A673 (cell line): Measurements from ENCODE around the gene KCNMB1. TPM values are rescaled to one million over a fixed set of nuclear protein-coding genes. Genes with fewer than 3 reads are reported as not detected.
A peak's percentile ranks its signal among the peaks of the same experiment; 100 is the strongest.

Source experiments
- Bru-seq: library from RNA; stranded (reverse); fragments of 400-500 nt; gene quantifications from one replicate; lab custom pipeline; 2021; lab: Mats Ljungman, UMichigan
- BruChase-seq, 2 experiments: library from RNA; stranded (reverse); fragments of 400-500 nt; gene quantifications; one replicate each; lab custom pipeline; 2021; lab: Mats Ljungman, UMichigan
- BruUV-seq: library from RNA; stranded (reverse); fragments of 400-500 nt; replicated peaks from 2 replicates; lab custom pipeline; 2021; lab: Mats Ljungman, UMichigan
- CTCF ChIA-PET: fragments of 300-600 bp; sonication (Branson Sonifier 250); formaldehyde crosslinking; loops from one replicate; lab custom pipeline; 2022; ENCODE audit warnings: antibody characterized with exemption; lab: Charles Lee
- POLR2A ChIA-PET: fragments of 300-600 bp; sonication (Branson Sonifier 250); formaldehyde crosslinking; loops from one replicate; lab custom pipeline; 2022; ENCODE audit warnings: antibody characterized with exemption; ENCODE audit not compliant: low non-redundant PET; lab: Charles Lee
- DNase-seq: peaks from one replicate; pipeline ENCODE4 v3.0.0-alpha.2; 2015; ENCODE audit warnings: low spot score
- H3K27ac ChIP-seq: fragments of 200-600 bp; sonication (generic); 2 replicates; pipeline ENCODE4 v1.5.1; 2016; ENCODE audit warnings: mixed run types, low read depth, mild to moderate bottlenecking, mixed read lengths, antibody characterized with exemption, low read length; ENCODE audit not compliant: poor library complexity, severe bottlenecking
- H3K27me3 ChIP-seq: fragments of 200-600 bp; sonication (generic); replicated peaks from 2 replicates; pipeline ENCODE4 v1.6.1; 2017; ENCODE audit warnings: mixed run types, low read depth, mild to moderate bottlenecking, mixed read lengths, antibody characterized with exemption, low read length; ENCODE audit not compliant: insufficient read depth, poor library complexity
- H3K36me3 ChIP-seq: fragments of 200-600 bp; sonication (generic); 2 replicates; pipeline ENCODE4 v1.6.1; 2016; ENCODE audit warnings: mixed run types, mild to moderate bottlenecking, mixed read lengths, antibody characterized with exemption, low read length; ENCODE audit not compliant: insufficient read depth, poor library complexity, severe bottlenecking
- H3K4me1 ChIP-seq: fragments of 200-600 bp; sonication (generic); 2 replicates; pipeline ENCODE4 v1.6.1; 2017; ENCODE audit warnings: mixed run types, mild to moderate bottlenecking, mixed read lengths, antibody characterized with exemption, low read length; ENCODE audit not compliant: insufficient read depth, poor library complexity, severe bottlenecking
- H3K4me3 ChIP-seq: fragments of 200-600 bp; sonication (generic); 2 replicates; pipeline ENCODE4 v1.5.1; 2016; ENCODE audit warnings: low read depth, mixed run types, mild to moderate bottlenecking, mixed read lengths, low read length; ENCODE audit not compliant: poor library complexity, severe bottlenecking
- H3K9me3 ChIP-seq: fragments of 200-600 bp; sonication (generic); 2 replicates; pipeline ENCODE4 v1.6.1; 2016; ENCODE audit warnings: mixed run types, low read depth, mild to moderate bottlenecking, mixed read lengths, antibody characterized with exemption, low read length; ENCODE audit not compliant: poor library complexity, severe bottlenecking
- EZH2 ChIP-seq: fragments of 200-600 bp; sonication (generic); IDR thresholded peaks from 2 replicates; pipeline ENCODE4 v1.6.1; 2017; ENCODE audit warnings: borderline replicate concordance, low read depth, mild to moderate bottlenecking, mixed read lengths, antibody characterized with exemption, low read length; ENCODE audit not compliant: poor library complexity, severe bottlenecking
- intact Hi-C: fragments of 100-400 bp; cut with micrococcal nuclease; formaldehyde crosslinking; loops from one replicate; pipeline ENCODE4 v1.10.0; 2022; ENCODE audit not compliant: unreplicated experiment
- long read RNA-seq: library from polyadenylated mRNA; stranded (forward); transcript quantifications from one replicate; pipeline ENCODE4 v2.0.0, GENCODE V29; 2022
- total RNA-seq: library from RNA; stranded (reverse); gene quantifications from 2 replicates; pipeline ENCODE4 v1.2.3, GENCODE V29; 2021
- TF ChIP-seq, protein P1 (sequence below): fragments of 300-800, 200-600 bp; sonication (generic); conservative IDR thresholded peaks from 2 replicates; pipeline ENCODE4 v1.5.1; 2017; ENCODE audit warnings: low read depth, mild to moderate bottlenecking, antibody characterized with exemption, low read length, moderate library complexity, mixed read lengths

Gene KCNMB1, protein sequence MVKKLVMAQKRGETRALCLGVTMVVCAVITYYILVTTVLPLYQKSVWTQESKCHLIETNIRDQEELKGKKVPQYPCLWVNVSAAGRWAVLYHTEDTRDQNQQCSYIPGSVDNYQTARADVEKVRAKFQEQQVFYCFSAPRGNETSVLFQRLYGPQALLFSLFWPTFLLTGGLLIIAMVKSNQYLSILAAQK
- not detected in 2 replicates for total RNA-seq
- percentile 10 among the genes with signal in this experiment for Bru-seq, nascent RNA
- not detected for BruChase-seq, experiment 1, labeled RNA remaining after a 2-hour chase
- BruChase-seq, experiment 2, labeled RNA remaining after a 6-hour chase: percentile 11 among the genes with signal in this experiment
- long read RNA-seq, partial matches to known transcripts: 0 of 3 reads
- long read RNA-seq, other reads (novel, unspliced or antisense): 3 of 3 reads

DNA sequence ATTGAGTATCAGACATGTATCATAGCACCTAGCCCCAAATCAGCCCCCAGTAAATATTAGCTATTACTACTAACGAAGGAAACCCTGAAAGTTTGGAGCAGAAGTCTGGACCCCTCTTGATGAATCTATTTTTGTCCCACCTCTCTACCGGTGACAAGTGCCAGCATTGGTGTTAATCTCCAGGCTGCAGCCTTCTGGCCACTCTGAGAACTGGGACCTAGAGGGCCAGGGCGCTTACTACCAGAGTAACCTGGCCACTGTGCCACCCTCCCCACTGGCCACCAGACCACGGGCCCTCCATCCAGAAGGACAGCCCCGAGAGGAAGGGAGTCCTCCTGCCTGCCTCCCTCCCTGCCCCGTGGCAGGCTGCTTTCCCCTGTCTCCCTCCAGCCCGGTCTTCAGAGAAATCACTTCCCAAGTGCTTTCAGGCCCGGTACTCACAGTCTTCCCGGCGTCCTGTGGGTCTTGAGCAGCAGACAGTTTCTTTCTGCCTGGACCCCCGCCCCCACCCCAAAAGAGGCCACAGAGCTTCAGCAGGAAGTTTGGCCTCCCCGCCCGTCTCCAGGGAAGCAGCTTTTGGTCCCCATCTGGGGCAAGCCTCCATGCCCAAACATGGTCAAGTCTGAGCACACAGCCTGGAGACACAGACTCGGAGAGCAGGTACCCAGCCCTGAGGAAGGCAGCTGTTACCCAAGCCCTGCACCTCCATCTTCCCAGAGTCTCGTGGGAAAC lies at the start of gene KCNMB1:
TSS of gene KCNMB1 (minus strand) at position 550 of the 732 bp plus-strand sequence. CDS start 3,920 bp downstream, outside the sequence.
- no peak for DNase-seq
- Histone ChIP-seq H3K4me1 (peaks cover 13% of the 10 kb centered on the region), H3K27me3 (no peaks in the 10 kb centered on the region), H3K27ac (no peak within 1 kb of the TSS), H3K9me3 (no peaks in the 10 kb centered on the region), H3K36me3 (no peaks in the 10 kb centered on the region), H3K4me3 (no peak within 1 kb of the TSS)
- no TSS peak for BruUV-seq
- ChIA-PET POLR2A (no interaction called here), CTCF (interaction anchor here (0.7 kb wide), 1 partner anchor 169 kb away, joined by 16 read pairs; no protein-coding TSS in a partner anchor)
- no peak for TF ChIP-seq EZH2
- TF ChIP-seq, protein P1, sequence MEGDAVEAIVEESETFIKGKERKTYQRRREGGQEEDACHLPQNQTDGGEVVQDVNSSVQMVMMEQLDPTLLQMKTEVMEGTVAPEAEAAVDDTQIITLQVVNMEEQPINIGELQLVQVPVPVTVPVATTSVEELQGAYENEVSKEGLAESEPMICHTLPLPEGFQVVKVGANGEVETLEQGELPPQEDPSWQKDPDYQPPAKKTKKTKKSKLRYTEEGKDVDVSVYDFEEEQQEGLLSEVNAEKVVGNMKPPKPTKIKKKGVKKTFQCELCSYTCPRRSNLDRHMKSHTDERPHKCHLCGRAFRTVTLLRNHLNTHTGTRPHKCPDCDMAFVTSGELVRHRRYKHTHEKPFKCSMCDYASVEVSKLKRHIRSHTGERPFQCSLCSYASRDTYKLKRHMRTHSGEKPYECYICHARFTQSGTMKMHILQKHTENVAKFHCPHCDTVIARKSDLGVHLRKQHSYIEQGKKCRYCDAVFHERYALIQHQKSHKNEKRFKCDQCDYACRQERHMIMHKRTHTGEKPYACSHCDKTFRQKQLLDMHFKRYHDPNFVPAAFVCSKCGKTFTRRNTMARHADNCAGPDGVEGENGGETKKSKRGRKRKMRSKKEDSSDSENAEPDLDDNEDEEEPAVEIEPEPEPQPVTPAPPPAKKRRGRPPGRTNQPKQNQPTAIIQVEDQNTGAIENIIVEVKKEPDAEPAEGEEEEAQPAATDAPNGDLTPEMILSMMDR: no peak
- intact Hi-C loops: no loop called here

DNA sequence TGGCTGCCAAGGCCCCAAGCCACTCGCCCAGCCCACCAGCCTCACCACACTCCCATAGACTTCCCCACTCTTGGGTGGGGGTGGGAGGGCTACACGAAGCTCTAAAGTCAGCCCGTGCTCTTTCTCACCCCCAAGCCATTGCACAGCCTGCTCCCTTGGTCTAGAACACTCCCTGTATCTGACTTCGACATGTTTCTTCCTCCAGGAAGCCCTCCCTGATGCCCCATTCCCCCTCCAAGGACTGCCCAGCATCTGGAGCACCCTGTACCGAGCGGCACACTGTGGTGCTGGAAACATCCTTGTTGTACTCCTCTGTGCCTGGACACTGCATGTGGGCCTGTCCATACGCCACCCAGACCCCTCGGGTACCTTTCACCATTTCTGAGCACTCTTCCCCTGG lies 49.4 kb upstream of the KCNMB1 start:
- no peak for DNase-seq
- POLR2A ChIA-PET: no interaction called here

DNA sequence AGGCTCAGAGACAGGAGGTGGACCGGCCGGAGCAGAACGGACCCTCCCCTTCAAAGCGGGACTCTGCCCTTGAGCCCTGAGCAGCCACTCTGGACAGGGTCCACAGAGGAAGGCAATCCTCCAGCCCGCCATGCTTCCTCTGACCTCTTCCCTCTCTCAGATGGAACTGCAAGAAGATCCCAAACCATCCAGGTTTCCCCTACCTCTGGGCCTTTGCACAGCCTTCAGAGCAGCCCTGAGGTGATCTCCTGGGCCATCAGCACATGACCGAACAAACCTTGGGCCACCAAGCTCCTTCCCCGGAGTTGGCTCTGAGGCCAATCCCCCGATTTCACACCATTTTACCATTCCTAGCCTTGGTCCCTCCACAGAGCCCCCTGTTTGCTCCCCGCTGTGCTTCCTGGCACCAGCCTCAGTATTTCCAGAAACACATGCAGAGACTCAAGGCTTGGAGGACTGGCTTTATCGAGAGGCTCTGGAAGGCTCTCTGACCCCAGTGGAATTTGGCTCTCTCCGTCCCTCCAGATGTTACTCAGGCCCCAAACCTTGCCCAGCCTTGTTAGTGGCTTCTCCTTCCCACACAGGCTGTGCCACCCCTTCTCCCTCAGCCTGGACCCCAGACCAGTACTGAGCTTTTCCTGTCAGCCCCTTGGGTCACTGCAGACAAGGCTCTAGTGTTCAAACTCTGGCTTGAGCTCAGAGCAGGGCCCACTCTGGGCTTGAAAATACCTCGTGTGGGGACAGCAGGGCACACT lies 48.6 kb upstream of the KCNMB1 start:
- ChIA-PET POLR2A (no interaction called here), CTCF (no interaction called here)
- Histone ChIP-seq H3K27ac (no peak overlapping the region), H3K4me3 (no peak overlapping the region), H3K36me3 (no peaks in the 10 kb centered on the region), H3K27me3 (no peaks in the 10 kb centered on the region), H3K9me3 (no peaks in the 10 kb centered on the region), H3K4me1 (peaks cover 6% of the 10 kb centered on the region)
- no TSS peak for BruUV-seq
- intact Hi-C loops: no loop called here
- no peak for DNase-seq
- TF ChIP-seq EZH2: no peak
- TF ChIP-seq, protein P1: no peak

More for the DNA sequence above, 49.4 kb upstream of the KCNMB1 start:
- H3K27me3 ChIP-seq: no peaks in the 10 kb centered on the region
- no TSS peak for BruUV-seq
- H3K9me3 ChIP-seq: no peaks in the 10 kb centered on the region
- no peaks in the 10 kb centered on the region for H3K36me3 ChIP-seq
- CTCF ChIA-PET: no interaction called here
- no peak overlapping the region for H3K4me3 ChIP-seq
- peaks cover 6% of the 10 kb centered on the region for H3K4me1 ChIP-seq
- no peak overlapping the region for H3K27ac ChIP-seq
- intact Hi-C loops: no loop called here
- TF ChIP-seq, protein P1: no peak
- TF ChIP-seq EZH2: no peak
